GM12878 (cell line): ENCODE results near the gene ZNF799. TPM values are rescaled to one million over a fixed set of nuclear protein-coding genes. Genes with fewer than 3 reads are reported as not detected.

ENCODE experiments used
- ATAC-seq: fragments of 200-7000 bp; cut with Tn5 transposase; 3 replicates; pipeline ENCODE4 v1.9.1; 2020; ENCODE audit warnings: mild to moderate bottlenecking, moderate library complexity
- BruUV-seq: library from RNA; stranded (reverse); fragments of 400-500 nt; replicated peaks from 2 replicates; lab custom pipeline; 2021; lab: Mats Ljungman, UMichigan
- CTCF ChIA-PET: fragments of 300-600 bp; sonication (Branson Sonifier 250); formaldehyde crosslinking; extraction: SDS; loops from one replicate; lab custom pipeline; 2021; ENCODE audit warnings: inconsistent platforms; lab: Yijun Ruan, JAX
- POLR2A ChIA-PET: fragments of 350-600 bp; formaldehyde crosslinking; extraction: SDS; loops from one replicate; lab custom pipeline; 2021; ENCODE audit warnings: inconsistent platforms; lab: Charles Lee
- RAD21 ChIA-PET: fragments of 300-600 bp; sonication (Branson Sonifier 250); formaldehyde crosslinking; loops from one replicate; lab custom pipeline; 2023; ENCODE audit warnings: antibody characterized with exemption; ENCODE audit not compliant: unreplicated experiment; lab: Charles Lee
- SMC1A ChIA-PET: fragments of 300-600 bp; sonication (Branson Sonifier 250); formaldehyde crosslinking; loops from one replicate; lab custom pipeline; 2023; ENCODE audit not compliant: unreplicated experiment, uncharacterized antibody; lab: Charles Lee
- DNase-seq: peaks from one replicate; pipeline ENCODE4 v3.0.0-alpha.2; 2011; ENCODE audit warnings: low read depth, low spot score
- FAIRE-seq: peaks from 3 replicates; lab custom pipeline; 2011; peaks lifted over from hg19 to GRCh38; lab: Jason Lieb, UNC
- H2AFZ ChIP-seq: 2 replicates; pipeline ENCODE4 v1.6.0; 2011; ENCODE audit warnings: low read depth, low read length, control low read depth; ENCODE audit not compliant: control insufficient read depth
- H3K27ac ChIP-seq: 2 replicates; pipeline ENCODE4 v1.5.1; 2011; ENCODE audit warnings: control low read depth; ENCODE audit not compliant: control insufficient read depth, insufficient read depth
- H3K27me3 ChIP-seq, 2 experiments: replicated peaks in 1 of 2; 2 replicates each; pipeline versions ENCODE4 v1.6.0 to v1.6.1; 2011; ENCODE audit warnings: low read length in 1 of 2; ENCODE audit not compliant: control insufficient read depth in 2 of 2, insufficient read depth in 2 of 2
- H3K36me3 ChIP-seq, 2 experiments: 2 replicates each; pipeline ENCODE4 v1.5.1; 2011; ENCODE audit warnings: low read length in 1 of 2; ENCODE audit not compliant: control insufficient read depth in 2 of 2, insufficient read depth in 2 of 2
- H3K4me1 ChIP-seq: 2 replicates; pipeline ENCODE4 v1.6.1; 2011; ENCODE audit warnings: mild to moderate bottlenecking, low read length, moderate library complexity, mixed read lengths; ENCODE audit not compliant: control insufficient read depth, insufficient read depth
- H3K4me2 ChIP-seq: 2 replicates; pipeline ENCODE4 v1.6.0; 2011; ENCODE audit warnings: control low read depth; ENCODE audit not compliant: control insufficient read depth, insufficient read depth
- H3K4me3 ChIP-seq: fragments of 200-600 bp; sonication (generic); 2 replicates; pipeline ENCODE4 v1.5.1; 2016
- H3K79me2 ChIP-seq: 2 replicates; pipeline ENCODE4 v1.6.0; 2011; ENCODE audit warnings: low read length; ENCODE audit not compliant: control insufficient read depth, insufficient read depth
- H3K9ac ChIP-seq: 2 replicates; pipeline ENCODE4 v1.8.0; 2011; ENCODE audit warnings: low read length, control low read depth, mixed read lengths; ENCODE audit not compliant: control insufficient read depth, insufficient read depth
- H3K9me3 ChIP-seq: replicated peaks from 3 replicates; pipeline ENCODE4 v1.5.1; 2011; ENCODE audit warnings: mild to moderate bottlenecking, low read length; ENCODE audit not compliant: control insufficient read depth, insufficient read depth
- H4K20me1 ChIP-seq: 2 replicates; pipeline ENCODE4 v1.6.0; 2011; ENCODE audit not compliant: control insufficient read depth, insufficient read depth
- CTCF ChIP-seq, 3 experiments: IDR thresholded peaks in 2 of 3; conservative IDR thresholded peaks in 1 of 3; 2 replicates each; pipeline ENCODE4 v1.5.1; 2011; ENCODE audit warnings: low read depth in 3 of 3, low read length in 3 of 3, mild to moderate bottlenecking in 3 of 3, control low read depth in 2 of 3, moderate library complexity in 2 of 3, inconsistent platforms in 1 of 3, mixed read lengths in 1 of 3; ENCODE audit not compliant: control insufficient read depth in 2 of 3, insufficient read depth in 1 of 3; ENCODE audit errors: extremely low read depth in 1 of 3
- ETV6 ChIP-seq, 2 experiments: fragments of 450-650 bp in 1 of 2; IDR thresholded peaks in 1 of 2; conservative IDR thresholded peaks in 1 of 2; 2 replicates each; pipeline ENCODE4 v1.6.1; 2014; ENCODE audit warnings: antibody characterized with exemption in 1 of 2, borderline replicate concordance in 1 of 2, low read depth in 1 of 2, mild to moderate bottlenecking in 1 of 2, moderate library complexity in 1 of 2
- NR2F1 ChIP-seq: fragments of 450-650 bp; conservative IDR thresholded peaks from 2 replicates; pipeline ENCODE4 v1.6.1; 2017; ENCODE audit warnings: mild to moderate bottlenecking
- POU2F2 ChIP-seq: IDR thresholded peaks from 3 replicates; pipeline ENCODE4 v1.6.1; 2011; ENCODE audit warnings: low read depth, mild to moderate bottlenecking, low read length, borderline replicate concordance
- RAD21 ChIP-seq: IDR thresholded peaks from 2 replicates; pipeline ENCODE4 v1.6.1; 2011; ENCODE audit warnings: mild to moderate bottlenecking, low read depth, low read length, moderate library complexity; ENCODE audit not compliant: insufficient read depth
- RUNX3 ChIP-seq: IDR thresholded peaks from 2 replicates; pipeline ENCODE4 v1.6.1; 2012; ENCODE audit warnings: low read length, inconsistent platforms
- SMC3 ChIP-seq: IDR thresholded peaks from 2 replicates; pipeline ENCODE4 v1.6.1; 2011; ENCODE audit warnings: low read length, improper control_type of control experiment, borderline replicate concordance
- SPI1 ChIP-seq: IDR thresholded peaks from 2 replicates; pipeline ENCODE4 v1.6.1; 2011; ENCODE audit warnings: low read depth, mild to moderate bottlenecking, low read length, moderate library complexity, borderline replicate concordance; ENCODE audit not compliant: insufficient read depth
- WGBS: methylation state at CpG from one replicate; pipeline ENCODE4 v1.1.6; 2016; ENCODE audit warnings: low lambda C conversion rate; ENCODE audit not compliant: insufficient replicate concordance, insufficient coverage; ENCODE audit errors: missing lambda C conversion rate; 5-methylcytosine and 5-hydroxymethylcytosine counted together
- in situ Hi-C: fragments of 300-500 bp; cut with MboI; formaldehyde crosslinking; loops from 9 replicates; pipeline ENCODE4 v1.14.3; 2018; ENCODE audit warnings: mixed read lengths
- intact Hi-C: fragments of 100-400 bp; cut with micrococcal nuclease; formaldehyde crosslinking; loops from one replicate; pipeline ENCODE4 v1.14.2; 2022; ENCODE audit not compliant: unreplicated experiment
- polyA plus RNA-seq, 11 experiments: library from polyadenylated mRNA; depleted of rRNA in 4 of 11; unstranded in 6 of 11; stranded (reverse) in 5 of 11; fragments of >200 nt; fragmentation: Nextera tagmentation in 4 of 11; fragmentation: Illumina TruSeq in 1 of 11; extraction: Ambion mirVana in 4 of 11; extraction: Trizol in 1 of 11; gene quantifications; 1 replicate in 1 of 11; 2 replicates in 10 of 11; pipeline versions ENCODE4 v1.2.1 to v1.2.3, GENCODE V29; 2011 to 2016; ENCODE audit warnings: inconsistent platforms in 2 of 11, missing spikeins in 2 of 11, low read depth in 1 of 11
- total RNA-seq, 4 experiments: library from RNA; depleted of rRNA in 3 of 4; stranded (reverse); fragments of >200 nt in 3 of 4; fragmentation: Illumina TruSeq in 1 of 4; extraction: Trizol in 1 of 4; gene quantifications; 2 replicates each; pipeline versions ENCODE4 v1.2.1 to v1.2.3, GENCODE V29; 2013 to 2021
- TF ChIP-seq, protein P1 (sequence below): fragments of 450-650 bp; IDR thresholded peaks from 2 replicates; pipeline ENCODE4 v1.6.1; 2018; ENCODE audit warnings: mild to moderate bottlenecking, low read depth, moderate library complexity; ENCODE audit not compliant: partially characterized antibody

Gene ZNF799
- total and polyA plus RNA-seq, 10 of the 15 experiments (the other 5 are each of a cell fraction or from before 2014, with no cell fraction given): 1.5 to 9.2 (median 3.1) TPM

- TF ChIP-seq POU2F2 (no peak), SPI1 (no peak)
- TF ChIP-seq, protein P1, sequence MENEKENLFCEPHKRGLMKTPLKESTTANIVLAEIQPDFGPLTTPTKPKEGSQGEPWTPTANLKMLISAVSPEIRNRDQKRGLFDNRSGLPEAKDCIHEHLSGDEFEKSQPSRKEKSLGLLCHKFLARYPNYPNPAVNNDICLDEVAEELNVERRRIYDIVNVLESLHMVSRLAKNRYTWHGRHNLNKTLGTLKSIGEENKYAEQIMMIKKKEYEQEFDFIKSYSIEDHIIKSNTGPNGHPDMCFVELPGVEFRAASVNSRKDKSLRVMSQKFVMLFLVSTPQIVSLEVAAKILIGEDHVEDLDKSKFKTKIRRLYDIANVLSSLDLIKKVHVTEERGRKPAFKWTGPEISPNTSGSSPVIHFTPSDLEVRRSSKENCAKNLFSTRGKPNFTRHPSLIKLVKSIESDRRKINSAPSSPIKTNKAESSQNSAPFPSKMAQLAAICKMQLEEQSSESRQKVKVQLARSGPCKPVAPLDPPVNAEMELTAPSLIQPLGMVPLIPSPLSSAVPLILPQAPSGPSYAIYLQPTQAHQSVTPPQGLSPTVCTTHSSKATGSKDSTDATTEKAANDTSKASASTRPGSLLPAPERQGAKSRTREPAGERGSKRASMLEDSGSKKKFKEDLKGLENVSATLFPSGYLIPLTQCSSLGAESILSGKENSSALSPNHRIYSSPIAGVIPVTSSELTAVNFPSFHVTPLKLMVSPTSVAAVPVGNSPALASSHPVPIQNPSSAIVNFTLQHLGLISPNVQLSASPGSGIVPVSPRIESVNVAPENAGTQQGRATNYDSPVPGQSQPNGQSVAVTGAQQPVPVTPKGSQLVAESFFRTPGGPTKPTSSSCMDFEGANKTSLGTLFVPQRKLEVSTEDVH: no peak
Measured at GRCh38 chr19:12350185-12350889, 50.7 kb downstream of the ZNF799 start (continued).

DNA sequence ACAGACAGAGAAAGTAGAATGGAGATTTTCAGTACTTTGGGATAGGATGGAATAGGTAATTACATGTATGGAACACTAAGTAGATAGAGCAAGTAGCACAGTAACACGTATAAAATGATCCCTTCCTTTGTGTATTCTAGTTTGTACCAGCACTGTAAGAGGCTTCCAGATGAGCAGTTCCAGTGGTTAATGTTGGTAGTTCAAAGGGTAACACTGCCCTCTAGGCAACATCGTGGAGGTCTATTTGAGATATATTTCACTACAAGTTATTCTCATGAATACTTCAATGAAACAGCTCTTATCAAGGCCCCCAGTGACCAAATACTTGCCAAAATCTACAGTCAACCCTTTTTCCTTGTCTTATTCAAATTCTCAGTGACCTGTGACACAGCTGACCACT lies 54.2 kb downstream of the ZNF799 start:
- H3K4me2 ChIP-seq: no peak overlapping the region
- 58% methylated on average over 2 of the region's 2 CpGs for WGBS
- CTCF ChIA-PET: interaction anchor here (0.6 to 1.0 kb wide), 2 partner anchors 20 to 287 kb away, joined by 3 to 4 read pairs; no protein-coding TSS in a partner anchor
- in situ Hi-C loops (no loop called here), intact Hi-C loops (no loop called here)
- H3K4me3 ChIP-seq: no peak overlapping the region
- no peak for FAIRE-seq
- RAD21 ChIA-PET: no interaction called here
- POLR2A ChIA-PET: no interaction called here
- SMC1A ChIA-PET: no interaction called here
- no TSS peak for BruUV-seq
- H2AFZ ChIP-seq: no peak overlapping the region
- H4K20me1 ChIP-seq: no peaks in the 10 kb centered on the region
- H3K27me3 ChIP-seq: no peaks in the 10 kb centered on the region
- no peaks in the 10 kb centered on the region for H3K4me1 ChIP-seq
- DNase-seq: no peak
- H3K36me3 ChIP-seq: no peaks in the 10 kb centered on the region
- peaks cover 24% of the 10 kb centered on the region for H3K9me3 ChIP-seq
- no peaks in the 10 kb centered on the region for H3K79me2 ChIP-seq
- TF ChIP-seq RUNX3 (peak; percentile 41; the same call in 1 of the 2 replicates), CTCF (IDR thresholded peaks at IDR 0.05 in 2 of 3, conservative IDR thresholded peaks at IDR 0.05 in 1 of 3; ENCODE audit: control insufficient read depth in 2 of 3, extremely low read depth in 1 of 3, insufficient read depth in 1 of 3, low read depth in 3 of 3, low read length in 3 of 3) (peak in 2 of 3 experiments; percentile 21 to 46; a peak in 3 of 6 replicates), ETV6 (conservative IDR thresholded peaks at IDR 0.05 in 1 of 2, IDR thresholded peaks at IDR 0.05 in 1 of 2; ENCODE audit: borderline replicate concordance in 1 of 2, low read depth in 1 of 2) (no peak), NR2F1 (no peak), RAD21 (peak; percentile 60), SMC3 (peak; percentile 53; the same call in 1 of the 2 replicates)
- no peak overlapping the region for H3K27ac ChIP-seq
- ATAC-seq: peak; percentile 48; the same call in 1 of the 3 replicates
- no peak overlapping the region for H3K9ac ChIP-seq
